GM21526 (cell line): ENCODE measurements around the gene CCDC142.
"Not testable (repeated sequence)": the region's sequence is repeated elsewhere in the genome, so short reads cannot be mapped to it uniquely, and the experiment has no call there.

Experiments used
- ATAC-seq: cut with Tn5 transposase; IDR thresholded peaks from one replicate; pipeline ENCODE4 v1.9.1; 2021; ENCODE audit warnings: moderate library complexity; ENCODE audit not compliant: unreplicated experiment, low FRiP score

The CCDC142 gene

DNA sequence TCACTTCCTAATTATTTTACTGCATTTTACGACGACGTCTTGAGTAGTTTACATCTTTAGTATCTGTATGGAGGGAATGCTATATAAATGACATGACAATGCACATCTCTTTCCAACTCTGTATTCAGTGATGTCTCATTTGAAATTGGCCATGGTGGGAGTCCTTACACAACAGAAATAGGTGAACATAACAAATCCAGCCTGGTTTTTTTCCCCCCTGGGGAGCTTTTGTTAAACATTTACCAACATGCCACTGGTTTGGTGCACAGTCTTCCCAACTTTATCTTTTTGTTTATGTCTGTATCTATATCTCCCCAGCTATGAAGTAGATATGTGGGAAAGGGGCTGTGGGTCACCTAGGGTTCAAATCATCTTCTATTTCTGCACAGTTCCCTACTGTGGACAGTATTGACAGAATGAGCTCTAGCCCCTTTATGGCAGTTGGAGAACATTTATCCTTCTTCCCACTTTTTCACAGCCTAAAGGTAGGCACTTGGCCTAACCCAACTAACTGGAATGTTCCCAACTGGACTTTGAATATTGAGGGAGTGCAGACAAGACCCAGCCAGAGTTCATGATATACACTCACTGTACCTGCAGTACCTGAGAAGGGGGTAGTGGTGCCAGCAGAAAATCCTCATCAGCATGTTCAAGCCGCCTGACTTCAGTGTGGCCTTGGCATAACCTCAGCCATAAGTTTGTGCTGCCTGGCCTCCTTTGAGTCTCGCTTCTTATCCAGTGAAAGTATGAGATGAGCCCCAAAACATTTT is 35.4 kb downstream of the CCDC142 start:
- ATAC-seq: no peak

DNA sequence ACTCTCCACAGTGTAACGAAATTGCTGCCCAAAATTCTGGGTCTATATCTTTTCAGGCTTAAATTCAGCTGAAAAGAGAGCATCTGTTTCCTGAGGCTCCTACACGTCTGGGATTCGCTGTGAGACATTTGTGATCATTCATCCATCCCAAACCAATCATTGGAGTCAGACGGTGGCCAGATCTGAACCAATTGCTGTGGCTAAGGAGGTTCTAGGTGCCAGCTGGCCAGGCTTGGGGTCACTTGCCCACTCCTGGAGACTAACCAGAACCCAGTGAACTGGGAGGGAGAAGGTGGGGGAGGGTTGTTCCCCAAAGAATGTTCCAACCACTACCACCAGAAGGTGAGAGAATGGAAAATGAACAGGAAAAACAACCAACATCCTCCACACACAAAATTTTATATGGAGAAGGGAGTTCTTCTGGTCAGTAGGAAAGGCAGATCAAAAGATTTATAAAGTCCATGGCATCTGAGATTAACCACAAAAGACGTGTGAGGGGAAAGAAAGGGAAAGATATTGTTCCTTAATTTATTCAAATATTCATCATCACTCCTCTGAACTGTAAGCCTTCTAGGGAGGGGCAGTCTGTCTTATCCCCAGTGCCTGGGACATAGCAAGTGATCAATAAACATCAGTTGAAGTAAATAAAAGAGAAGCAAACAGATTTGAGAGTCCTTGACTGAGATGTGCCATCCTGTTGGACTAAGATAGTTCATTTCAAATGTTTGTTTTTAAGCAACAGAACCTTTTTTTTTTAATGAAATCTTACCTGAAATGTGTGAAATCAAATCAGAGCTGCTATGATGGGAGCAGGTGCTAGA is 38.1 kb downstream of the CCDC142 start:
- no peak for ATAC-seq

DNA sequence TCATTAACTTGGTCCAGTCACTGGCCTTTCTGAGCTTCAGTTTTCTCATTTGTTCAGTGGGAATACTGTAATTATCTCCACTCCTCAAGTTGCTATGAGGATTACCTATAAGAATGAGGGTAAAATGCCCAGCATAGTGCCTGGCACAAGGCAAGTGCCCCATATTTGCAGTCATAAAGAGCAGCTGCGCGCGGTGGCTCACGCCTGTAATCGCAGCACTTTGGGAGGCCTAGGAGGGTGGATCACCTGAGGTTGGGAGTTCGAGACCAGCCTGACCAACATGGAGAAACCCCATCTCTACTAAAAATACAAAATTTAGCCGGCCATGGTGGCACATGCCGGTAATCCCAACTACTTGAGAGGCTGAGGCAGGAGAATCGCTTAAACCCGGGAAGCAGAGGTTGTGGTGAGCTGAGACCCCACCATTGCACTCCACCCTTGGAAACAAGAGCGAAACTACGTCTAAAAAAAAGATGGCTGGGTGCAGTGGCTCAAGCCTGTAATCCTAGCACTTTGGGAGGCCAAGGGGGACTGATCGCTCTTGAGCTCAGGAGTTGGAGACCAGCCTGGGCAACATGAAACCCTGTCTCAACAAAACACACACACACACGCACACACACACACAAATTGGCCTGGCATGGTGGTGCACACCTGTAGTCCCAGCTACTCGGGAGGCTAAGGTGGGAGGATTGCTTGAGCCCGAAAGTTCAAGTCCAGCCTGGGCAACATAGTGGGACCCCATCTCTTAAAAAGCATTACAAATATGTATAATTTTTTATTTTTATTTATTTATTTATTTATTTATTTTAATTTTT is 40.1 kb downstream of the CCDC142 start:
- ATAC-seq: not testable (repeated sequence)

DNA sequence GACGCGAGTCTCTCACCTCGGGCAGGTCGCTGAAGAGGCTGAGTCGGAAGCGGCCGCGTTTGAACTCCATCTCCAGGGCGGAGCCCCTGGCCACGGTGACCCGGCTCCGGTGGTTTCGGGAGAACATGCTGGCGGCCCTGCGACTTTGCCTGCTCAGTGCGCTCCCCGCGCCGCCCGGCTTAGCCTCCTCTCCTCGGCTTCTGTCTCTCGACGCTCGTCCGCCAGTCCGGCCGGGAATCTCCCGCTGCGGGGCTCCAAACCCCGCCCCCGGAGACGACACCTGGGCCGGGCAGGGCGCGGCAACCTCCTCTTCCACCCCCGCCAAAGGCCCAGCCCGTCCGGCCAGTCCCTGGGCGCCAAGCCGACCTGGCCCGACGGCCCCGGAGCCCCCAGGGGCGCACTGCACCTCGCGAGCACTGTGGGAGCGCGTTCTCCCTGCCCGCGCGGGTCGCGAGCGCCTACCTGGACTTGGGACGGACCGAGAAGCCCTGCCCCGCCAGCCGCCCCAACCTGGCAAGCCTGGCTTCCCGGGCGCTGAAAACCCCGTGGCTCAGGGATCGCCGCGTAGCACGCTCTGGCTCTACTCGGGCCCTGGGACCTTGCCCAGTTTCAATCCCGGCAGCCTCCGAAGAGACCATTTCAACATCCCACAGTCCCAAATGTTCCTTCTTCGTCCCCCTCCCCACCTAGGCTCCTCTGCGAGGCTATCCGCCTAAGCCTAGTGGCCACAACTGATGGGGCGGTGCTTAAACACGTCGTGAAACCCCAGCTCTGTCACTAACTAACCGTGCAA is 40.9 kb downstream of the CCDC142 start, which contains the start of gene RTKN:
TSS of gene RTKN (minus strand) at position 248 of the 793 bp plus-strand sequence. CDS start at position 127, 121 bp downstream.
- no peak for ATAC-seq

DNA sequence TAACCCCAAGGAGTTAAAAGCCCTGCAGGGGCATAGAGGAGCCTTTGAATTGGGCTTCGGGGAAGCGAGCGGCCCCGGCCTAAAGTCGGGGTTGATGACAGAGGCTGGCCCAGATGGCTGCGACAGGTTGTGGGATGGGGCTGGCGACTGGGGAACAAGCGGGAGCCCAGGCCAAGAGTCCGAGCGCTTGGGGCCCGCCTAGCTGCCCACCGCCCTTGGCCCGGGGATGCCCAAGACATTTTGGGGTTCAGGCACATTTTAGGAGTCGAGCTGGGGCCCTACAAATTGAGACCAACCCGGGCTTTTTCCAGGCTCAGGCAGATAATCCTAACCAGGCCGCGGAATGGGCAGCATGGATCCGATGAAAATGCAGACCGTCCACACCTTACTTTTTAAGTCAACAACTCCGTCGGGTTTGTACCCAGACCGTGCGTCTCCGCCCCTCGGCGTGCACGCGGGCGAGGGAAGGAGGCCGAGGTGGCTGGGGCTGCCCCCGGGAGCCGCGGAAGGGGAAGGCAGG is 41.6 kb downstream of the CCDC142 start:
- ATAC-seq: no peak

GRCh38 chr2:74440378-74441169 is 42.2 kb downstream of the CCDC142 start:
- ATAC-seq: peak; percentile 74

DNA sequence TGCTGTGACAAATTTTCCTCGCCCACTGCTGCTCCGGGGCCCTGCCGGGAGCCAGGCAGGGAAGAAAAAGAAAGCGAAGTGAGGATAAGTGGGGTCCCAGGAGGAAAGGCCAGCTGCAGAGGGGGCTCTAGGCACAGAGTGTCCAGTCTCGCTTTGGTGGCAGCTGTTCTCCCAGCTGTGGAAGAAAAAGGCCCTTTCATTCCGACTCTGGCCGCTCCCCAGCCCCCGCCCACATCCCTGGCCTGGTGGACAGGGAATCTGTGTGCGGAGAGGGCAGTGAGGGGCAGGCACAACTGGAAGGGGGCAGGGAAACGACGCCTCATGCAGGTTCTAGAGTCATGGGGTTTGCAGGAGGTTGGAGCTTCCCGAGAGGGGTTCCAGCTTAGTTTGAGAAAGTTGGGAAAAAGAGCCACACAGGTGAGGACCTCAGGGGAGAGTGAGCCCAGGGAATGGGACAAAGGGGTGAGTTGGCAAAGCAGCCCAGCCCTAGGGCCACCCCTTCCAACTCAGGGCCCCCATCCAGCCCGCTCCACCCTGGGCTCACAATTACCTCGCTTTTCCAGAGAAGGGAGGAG is 42.9 kb downstream of the CCDC142 start:
- ATAC-seq: no peak

- ATAC-seq: no peak
Measured at GRCh38 chr2:74439373-74439772, 43.4 kb downstream of the CCDC142 start.

DNA sequence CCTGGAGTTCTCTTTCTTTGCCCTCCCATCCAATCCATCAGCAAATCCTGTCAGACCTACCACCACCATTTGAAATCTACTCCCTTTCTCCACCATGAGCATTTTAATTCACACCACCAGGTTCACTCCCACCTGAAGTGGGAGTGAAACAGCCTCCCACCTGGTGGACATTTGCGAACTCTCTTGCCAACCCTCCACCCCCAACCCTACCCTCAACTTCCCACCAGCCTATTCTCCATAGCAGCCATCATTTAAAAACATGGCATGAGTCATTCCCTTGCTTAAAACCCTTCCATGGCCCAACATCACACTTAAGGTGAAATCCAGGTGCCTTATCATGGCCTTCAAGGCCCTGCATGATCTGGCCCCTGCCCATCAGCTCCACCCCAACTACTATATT is 44.5 kb downstream of the CCDC142 start:
- ATAC-seq: no peak

GRCh38 chr2:74436848-74437695 is 45.7 kb downstream of the CCDC142 start:
- ATAC-seq: no peak

DNA sequence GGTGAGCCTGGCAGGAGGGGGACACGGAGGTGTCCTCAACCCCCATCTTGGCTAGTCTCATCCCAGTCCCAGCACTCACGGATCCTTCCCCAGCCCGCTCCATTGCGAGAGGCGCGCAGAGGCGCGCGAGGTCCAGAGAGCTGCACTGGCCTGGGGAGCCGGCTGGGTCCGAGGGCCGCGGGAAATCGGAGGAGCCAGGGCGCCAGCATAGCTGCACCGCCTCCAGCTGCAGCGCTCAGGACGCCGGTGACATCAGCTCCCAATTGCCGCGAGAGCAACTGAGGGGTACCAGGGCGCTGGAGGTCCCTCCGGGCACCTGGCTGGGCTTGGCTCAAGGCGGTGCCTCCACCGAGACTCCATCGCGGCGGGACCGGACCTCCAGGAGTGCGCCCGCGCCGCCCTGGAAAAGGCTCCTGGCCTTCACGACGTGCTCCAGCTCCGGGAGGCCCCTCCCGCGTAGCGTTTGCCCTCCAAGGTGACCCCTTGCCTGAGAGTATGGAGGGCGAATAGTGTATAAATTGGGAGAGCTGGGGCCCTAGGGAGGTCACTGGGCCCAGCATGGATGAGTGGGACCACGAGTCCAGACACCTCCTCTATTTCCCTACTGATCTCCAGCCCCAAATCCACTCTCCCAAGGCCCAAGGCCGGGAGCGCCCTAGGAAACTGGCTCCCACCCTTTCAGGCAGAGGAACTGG is 46.5 kb downstream of the CCDC142 start:
- ATAC-seq: no peak

- no peak for ATAC-seq
Measured at GRCh38 chr2:74430502-74430901, 52.3 kb downstream of the CCDC142 start.

- ATAC-seq: no peak
Measured at GRCh38 chr2:74429487-74430451, 53.0 kb downstream of the CCDC142 start.

GRCh38 chr2:74428675-74429074 is 54.1 kb downstream of the CCDC142 start:
- no peak for ATAC-seq

GRCh38 chr2:74427551-74427950 is 55.2 kb downstream of the CCDC142 start:
- no peak for ATAC-seq

DNA sequence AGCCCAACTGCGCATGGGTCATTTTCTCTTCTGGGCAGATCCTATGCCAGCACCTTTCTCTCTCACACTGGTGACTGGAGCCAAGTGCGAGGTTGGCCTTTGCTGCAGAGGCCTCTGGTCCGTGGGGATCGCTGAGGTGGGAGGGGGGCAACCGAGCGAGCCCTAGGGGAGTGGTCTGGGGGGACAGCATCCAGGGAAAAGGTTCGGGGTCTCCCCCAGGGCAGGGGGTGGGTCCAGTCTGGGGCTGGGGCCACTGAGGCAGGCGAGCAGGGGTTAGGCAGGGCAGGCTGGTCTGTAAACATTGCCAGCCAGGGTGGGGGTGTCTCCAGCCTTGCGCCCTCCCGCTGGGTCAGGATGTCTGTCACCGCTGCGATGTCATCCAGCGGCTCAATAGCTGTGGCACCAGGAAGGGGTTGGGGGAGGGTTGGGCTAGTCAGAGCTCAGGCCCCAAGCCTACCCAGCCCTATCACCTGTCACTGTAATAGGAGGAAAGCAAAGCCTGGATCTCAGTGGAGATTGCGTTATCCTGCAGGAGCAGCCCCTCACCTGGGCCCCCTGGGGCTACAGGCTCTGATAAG is 56.5 kb downstream of the CCDC142 start:
- ATAC-seq: no peak
